Choroid plexus epithelial cell (primary cell): Measurements from ENCODE around the gene CA10.

ENCODE experiments used
- DNase-seq: peaks from one replicate; pipeline ENCODE4 v3.0.0-alpha.2; 2010; ENCODE audit warnings: low read depth
- H3K4me3 ChIP-seq: 2 replicates; pipeline ENCODE4 v1.5.1; 2011; ENCODE audit warnings: low read depth, mild to moderate bottlenecking, control low read depth, low read length, moderate library complexity
- TF ChIP-seq, protein P1 (sequence below): conservative IDR thresholded peaks from 2 replicates; pipeline ENCODE4 v1.5.1; 2011; ENCODE audit warnings: low read depth, mild to moderate bottlenecking, control low read depth, inconsistent platforms, low read length, moderate library complexity

Gene CA10

DNA sequence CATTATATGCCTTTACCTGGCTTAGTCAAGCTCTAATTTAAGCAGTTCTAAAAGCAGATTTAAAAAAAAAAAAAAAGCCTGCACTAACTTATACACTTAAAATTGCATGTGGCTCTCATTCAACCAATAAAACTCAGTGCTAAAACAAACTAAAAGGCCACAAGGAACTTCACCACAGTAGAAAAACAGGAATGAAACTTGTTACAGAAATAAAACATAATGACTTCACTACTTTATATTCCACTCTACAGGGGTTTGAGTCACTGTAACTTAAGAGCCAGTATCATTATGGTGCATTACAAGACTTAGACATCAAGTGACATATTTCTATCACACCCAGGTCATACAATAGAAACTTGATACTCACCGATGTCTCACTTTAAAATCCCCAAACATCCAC, 11.1 kb downstream of the CA10 start:
- no peak for DNase-seq
- no peak overlapping the region for H3K4me3 ChIP-seq
- TF ChIP-seq, protein P1, sequence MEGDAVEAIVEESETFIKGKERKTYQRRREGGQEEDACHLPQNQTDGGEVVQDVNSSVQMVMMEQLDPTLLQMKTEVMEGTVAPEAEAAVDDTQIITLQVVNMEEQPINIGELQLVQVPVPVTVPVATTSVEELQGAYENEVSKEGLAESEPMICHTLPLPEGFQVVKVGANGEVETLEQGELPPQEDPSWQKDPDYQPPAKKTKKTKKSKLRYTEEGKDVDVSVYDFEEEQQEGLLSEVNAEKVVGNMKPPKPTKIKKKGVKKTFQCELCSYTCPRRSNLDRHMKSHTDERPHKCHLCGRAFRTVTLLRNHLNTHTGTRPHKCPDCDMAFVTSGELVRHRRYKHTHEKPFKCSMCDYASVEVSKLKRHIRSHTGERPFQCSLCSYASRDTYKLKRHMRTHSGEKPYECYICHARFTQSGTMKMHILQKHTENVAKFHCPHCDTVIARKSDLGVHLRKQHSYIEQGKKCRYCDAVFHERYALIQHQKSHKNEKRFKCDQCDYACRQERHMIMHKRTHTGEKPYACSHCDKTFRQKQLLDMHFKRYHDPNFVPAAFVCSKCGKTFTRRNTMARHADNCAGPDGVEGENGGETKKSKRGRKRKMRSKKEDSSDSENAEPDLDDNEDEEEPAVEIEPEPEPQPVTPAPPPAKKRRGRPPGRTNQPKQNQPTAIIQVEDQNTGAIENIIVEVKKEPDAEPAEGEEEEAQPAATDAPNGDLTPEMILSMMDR = no peak

DNA sequence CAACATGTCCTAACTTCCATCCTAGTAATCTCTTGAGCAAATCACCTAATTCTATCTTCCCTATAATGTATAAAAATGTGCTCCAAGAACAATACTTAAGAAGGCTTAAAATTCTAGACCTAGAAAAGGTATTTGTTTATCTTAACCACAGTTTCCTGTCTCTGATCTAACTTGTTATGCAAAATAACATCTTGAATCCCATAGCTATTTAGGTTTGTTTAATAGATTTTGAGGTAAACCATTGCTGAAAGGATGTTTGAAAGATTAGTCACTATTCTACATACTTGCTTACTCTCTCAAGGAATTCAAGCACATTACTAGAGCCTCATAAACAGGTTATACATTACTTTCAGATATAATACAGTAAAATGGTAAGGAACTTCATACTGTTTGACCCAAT, 13.0 kb downstream of the CA10 start:
- no peak overlapping the region for H3K4me3 ChIP-seq
- TF ChIP-seq, protein P1 = no peak
- peak; percentile 4 for DNase-seq

DNA sequence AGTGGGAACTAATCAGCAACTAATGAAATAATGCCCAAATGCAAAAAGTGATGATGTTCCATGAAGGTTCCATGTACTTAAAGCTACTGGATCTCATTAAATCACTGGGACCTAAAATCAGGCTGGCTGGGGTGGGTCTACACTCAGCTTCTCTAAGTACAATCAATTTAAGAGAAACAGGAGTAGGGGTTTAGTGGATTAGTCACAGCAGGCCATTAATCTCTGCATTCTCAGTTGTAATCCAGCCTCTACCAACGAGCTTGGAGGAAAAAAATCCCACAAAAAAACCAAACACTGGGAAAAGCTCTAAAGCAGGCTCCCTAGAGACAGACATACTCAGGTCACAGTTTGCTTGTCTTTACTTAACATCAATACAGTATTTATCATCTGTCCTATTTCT, 15.0 kb downstream of the CA10 start:
- DNase-seq = no peak
- no peak overlapping the region for H3K4me3 ChIP-seq
- TF ChIP-seq, protein P1 = no peak

DNA sequence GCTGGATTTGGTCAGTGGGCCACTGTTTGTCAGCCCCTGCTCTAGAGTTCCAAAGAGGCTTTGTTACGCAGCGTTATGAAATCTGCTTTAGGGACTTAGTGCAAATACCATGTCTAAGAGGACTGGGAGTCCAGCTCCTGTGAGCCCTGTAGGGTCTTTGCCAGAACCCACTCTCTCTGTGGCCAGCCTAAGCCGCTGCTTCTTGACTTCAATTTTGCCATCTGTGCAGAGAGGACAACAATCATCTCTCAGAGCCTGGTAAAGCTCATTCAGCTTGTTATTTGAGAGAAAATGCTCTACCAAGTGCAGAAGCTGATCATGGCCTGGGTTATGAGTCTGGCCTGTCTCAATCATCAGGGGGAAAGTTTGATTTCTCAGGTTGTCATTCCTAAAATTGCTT, 17.9 kb downstream of the CA10 start:
- no peak for DNase-seq
- no peak overlapping the region for H3K4me3 ChIP-seq
- TF ChIP-seq, protein P1 = no peak

DNA sequence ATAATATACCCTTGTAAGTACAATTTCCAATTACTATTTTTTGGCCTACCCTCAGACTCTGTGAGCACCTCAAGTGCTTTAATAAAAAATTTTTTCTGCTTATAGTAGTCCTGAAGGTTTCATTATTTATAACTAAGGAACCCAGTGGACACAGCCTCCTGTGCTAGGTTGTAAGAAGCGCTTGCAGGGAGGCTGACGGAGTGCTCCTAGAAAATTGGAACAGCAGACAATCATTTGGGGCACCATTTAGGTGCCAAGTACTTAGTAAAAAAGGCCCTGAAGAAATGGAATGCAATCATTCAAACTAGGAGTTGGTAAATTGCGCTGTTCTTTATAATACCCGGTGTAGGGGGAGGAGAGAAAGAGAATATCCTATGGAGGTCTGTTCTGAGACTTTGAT, 19.8 kb downstream of the CA10 start:
- DNase-seq = no peak
- H3K4me3 ChIP-seq = no peak overlapping the region

DNA sequence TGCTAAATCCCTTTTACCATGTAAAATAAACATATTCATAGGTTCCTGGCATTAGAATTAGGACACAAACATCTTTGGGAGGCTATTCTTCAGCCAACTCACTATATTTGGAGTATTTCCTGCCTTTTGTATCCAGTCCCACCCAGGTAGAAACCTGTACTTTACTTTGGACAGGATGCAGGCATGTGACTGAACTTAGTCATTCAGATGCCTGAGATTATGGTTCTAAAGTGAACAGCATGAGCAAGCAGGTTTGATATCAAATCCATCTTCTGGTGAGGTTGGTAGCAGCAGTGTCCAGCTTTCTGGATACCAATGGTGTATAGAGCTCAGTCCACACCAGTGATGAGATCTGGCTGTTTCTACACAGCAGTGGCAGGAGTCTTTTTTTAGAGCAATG, 20.2 kb downstream of the CA10 start:
- DNase-seq = no peak
- no peak overlapping the region for H3K4me3 ChIP-seq
- TF ChIP-seq, protein P1 = no peak

More for the DNA sequence above, 19.8 kb downstream of the CA10 start:
- TF ChIP-seq, protein P1 = no peak

DNA sequence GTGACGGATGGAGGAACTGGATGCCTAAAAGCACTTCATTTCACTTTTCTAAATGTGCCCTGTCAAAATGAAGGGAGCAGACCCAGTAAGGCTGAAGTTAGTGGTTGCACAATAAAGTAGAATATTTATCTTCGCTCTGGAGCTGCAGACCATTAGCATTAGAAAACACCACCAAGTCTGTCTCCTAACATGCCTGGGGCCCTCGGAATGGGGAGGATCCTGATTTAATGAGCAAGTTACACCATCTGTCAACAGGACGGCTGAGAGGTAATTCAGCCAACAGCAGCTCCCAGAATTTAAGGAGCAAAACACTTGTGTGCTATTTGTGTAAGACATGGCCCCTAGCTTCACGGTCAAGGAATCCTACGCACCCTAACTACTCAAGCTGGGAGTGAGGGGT, 22.3 kb downstream of the CA10 start:
- no peak for DNase-seq
- TF ChIP-seq, protein P1 = no peak
- no peak overlapping the region for H3K4me3 ChIP-seq
